GM18519 (cell line): Measurements from ENCODE around the gene CUL1.
"Not testable (repeated sequence)": the region's sequence is repeated elsewhere in the genome, so short reads cannot be mapped to it uniquely, and the experiment has no call there.

ENCODE experiments used
- ATAC-seq: cut with Tn5 transposase; IDR thresholded peaks from one replicate; pipeline ENCODE4 v1.9.1; 2021; ENCODE audit warnings: mild to moderate bottlenecking, moderate library complexity; ENCODE audit not compliant: unreplicated experiment, low FRiP score

The CUL1 gene

DNA sequence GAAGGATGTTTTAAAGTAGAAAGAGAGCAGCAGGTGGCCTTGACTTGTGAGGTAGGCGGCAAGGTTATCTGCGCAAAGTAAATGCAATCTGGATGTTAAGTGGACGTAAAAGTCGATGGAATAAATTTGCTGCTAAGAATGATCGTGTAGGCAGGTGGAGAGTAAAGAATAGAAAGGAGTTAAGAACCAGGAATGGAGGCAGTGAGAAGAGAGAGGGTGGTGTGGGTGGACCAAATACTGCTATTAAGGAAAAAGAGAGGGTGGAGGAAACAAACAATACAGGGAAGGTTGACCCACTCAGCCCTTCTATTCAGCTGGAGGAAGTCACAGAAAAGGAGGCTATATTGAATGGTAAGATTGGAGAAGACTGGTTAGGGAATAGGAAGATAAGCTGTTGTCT lies 1.9 kb upstream of the CUL1 start:
- ATAC-seq, result no peak

GRCh38 chr7:148697256-148698006 lies 1.3 kb upstream of the CUL1 start:
- ATAC-seq, result no peak

DNA sequence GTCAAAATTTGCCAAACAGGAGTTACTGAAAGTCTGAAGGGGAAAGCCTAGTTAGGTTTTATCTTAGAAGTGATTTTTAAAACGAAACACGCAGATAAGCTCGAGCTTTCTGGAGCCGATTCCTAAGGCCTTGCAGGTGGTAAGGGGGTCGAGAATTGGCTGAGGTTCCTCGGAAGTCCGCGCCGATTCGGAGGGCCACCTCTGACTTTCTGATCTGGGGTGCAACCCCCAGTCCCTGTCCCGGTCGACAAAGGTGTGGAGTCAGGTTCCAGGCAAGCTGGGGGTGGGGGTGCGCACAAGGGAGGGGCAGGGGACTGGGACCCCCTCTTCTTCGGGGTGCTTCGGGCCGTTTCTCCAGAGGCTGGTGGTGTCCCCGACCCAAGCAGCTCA lies 701 bp upstream of the CUL1 start:
- no peak for ATAC-seq

DNA sequence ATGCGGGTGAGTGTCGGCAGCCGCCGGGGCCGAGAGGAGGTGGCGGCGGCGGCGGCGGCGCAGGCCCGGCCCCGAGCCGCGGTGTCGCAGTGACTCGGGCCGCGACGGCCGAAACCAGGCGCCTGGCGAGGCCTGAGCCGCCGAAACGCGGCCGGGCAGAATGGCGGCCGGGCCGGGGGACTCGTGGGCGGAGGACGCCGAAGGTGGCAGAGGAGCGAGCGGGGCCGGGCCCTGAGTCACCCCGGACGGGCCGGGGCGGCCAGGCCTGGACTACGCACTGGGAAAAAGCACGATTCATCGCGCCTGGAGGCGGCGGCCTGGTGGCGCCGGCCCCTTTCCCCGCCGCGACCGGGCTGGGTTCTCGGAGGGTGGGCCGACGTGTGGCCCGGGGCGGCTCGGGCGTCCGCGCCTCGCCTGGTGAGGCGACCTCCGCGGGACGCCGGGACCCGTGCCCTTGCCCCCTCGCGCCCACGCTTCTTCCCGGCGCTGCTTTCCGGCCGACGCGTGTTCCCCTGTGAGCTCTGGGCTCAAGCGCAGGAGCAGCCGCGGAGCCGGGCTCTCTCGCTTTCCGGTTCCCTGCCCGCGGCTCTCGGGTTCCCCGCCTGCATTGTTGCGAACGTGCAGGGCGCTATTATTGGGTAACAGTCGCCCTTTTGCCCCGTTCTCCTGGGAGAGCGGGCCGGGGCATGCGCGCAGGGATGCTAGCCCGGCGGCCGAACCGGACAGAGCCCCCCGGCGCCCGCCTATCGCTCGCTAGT lies 500 bp downstream of the CUL1 start:
- ATAC-seq, result peak; percentile 30

- peak; percentile 19 for ATAC-seq
Measured at GRCh38 chr7:148699782-148700629, 1.3 kb downstream of the CUL1 start.

- no peak for ATAC-seq
Measured at GRCh38 chr7:148700661-148701064, 2.0 kb downstream of the CUL1 start.

DNA sequence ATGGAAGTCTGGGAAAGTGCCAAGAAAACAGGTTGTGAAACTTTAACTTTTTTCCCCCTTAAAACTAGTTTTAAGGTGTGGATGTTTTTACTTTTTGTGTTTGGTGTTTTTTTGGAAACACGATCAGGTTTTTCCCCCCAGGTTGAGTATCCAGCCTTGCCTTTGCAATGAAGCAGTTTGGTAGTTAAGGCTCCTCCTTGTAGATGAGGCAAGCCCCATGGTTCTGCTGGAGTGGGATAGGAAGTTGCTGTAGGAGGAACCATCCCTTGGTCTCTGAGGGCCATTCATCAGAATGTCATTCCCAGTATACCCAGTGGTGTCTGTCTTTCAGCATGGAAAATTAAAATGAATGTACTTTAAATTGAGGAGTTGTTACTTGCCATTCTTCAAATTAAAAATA lies 2.7 kb downstream of the CUL1 start:
- ATAC-seq, result no peak

DNA sequence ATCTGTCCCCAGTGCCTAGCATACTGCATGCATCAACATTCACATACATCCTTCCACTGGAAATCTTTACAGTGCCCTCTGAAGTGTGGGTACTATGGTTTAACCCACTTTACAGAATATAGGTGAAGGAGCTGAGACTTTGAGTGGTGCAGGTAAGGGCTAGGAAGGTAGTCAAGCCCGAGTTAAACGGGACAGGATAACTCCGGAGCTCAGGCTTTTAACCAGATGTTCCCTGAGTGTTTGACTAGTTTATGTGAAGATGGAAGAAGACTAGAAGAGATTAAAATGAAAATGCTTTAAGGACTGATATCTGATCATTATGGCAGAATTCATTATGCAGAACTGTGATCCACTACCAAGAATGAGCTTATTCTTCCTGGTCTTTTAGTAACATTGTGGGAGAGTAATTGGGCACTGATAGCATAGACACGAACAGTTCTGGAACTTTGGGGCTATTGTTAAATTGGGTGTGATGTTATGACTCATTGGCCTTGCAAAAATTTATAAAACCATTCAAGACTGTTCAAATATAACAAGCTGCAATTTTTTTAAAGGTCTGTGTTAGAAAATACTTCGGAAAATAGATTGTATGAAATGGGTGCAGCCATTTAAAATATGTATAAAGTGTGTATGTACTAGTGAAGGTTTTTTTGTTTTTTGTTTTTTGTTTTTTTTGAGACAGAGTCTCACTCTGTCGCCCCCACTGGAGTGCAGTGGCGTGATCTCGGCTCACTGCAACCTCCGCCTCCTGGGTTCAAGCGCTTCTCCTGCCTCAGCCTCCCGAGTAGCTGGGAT lies 4.4 kb downstream of the CUL1 start:
- no peak for ATAC-seq

GRCh38 chr7:148703671-148703962 lies 4.9 kb downstream of the CUL1 start:
- ATAC-seq, result not testable (repeated sequence)

- no peak for ATAC-seq
Measured at GRCh38 chr7:148704189-148704588, 5.5 kb downstream of the CUL1 start.

- ATAC-seq, result no peak
Measured at GRCh38 chr7:148704970-148705369, 6.3 kb downstream of the CUL1 start.

DNA sequence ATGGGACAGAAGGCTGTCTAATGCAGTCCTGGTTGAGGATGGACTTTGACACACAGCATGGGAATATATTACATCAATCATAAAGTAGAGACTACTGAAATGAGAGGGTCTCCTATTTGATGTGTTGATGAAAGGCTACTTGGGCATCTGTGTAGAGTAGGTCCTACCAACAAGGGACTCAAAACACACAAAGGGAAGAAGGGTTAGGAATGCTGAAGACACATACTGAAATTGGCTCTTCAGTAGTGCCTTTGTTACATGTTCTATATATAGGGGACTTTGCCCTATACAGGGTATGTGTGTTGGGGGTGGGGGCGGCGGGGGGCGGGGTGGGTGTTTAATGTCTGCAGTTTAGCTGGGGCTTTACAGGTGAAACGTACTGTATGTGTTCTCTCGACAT lies 7.7 kb downstream of the CUL1 start:
- no peak for ATAC-seq

- ATAC-seq, result no peak
Measured at GRCh38 chr7:148708026-148708885, 9.6 kb downstream of the CUL1 start.

- ATAC-seq, result no peak
Measured at GRCh38 chr7:148709014-148709413, 10.3 kb downstream of the CUL1 start.

DNA sequence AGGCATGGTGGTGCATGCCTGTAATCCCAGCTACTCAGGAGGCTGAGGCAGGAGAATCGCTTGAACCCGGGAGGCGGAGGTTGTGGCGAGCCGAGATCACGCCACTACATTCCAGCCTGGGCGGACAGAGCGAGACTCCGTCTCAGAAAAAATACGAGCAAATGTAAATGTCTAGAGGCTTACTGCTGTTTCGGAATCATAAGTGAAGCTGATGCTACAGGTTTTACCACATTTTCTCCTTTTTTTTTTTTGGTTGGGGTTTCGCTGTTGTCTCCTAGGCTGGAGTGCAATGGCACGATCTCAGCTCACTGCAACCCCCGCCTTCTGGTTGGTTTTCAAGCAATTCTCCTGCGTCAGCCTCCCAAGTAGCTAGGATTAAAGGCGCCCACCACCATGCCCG lies 11.7 kb downstream of the CUL1 start:
- ATAC-seq, result not testable (repeated sequence)

GRCh38 chr7:148711191-148712102 lies 12.7 kb downstream of the CUL1 start:
- ATAC-seq, result no peak

DNA sequence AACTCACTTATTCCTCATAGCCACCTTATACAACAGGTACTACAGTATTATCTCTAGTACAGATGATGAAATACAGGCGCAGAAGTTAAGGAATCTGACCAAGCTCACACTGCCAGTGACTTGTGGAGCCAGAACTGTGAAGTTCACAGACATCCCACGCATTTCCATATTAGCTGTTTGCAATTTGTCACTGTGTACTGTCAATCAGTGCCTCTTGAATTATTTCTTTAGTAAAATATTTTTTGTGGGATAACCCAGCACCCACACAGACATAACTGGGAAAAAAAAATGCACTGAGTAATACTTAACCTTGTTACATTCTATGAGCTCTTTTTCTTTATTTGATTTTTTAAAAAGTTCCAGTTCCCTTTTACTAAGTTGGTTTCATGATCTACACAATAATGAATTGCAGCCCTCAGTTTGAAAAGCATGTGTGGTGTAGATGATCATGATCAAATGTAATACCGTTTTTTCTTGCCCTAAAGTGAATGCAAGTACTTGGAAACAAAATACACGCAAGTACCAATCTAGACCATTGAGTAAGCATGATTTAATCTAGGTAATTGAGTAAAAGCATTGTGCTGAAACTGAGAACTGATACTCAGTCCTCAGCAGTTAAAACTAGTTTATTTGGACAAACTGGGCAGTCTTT lies 14.1 kb downstream of the CUL1 start:
- ATAC-seq, result peak; percentile 41

DNA sequence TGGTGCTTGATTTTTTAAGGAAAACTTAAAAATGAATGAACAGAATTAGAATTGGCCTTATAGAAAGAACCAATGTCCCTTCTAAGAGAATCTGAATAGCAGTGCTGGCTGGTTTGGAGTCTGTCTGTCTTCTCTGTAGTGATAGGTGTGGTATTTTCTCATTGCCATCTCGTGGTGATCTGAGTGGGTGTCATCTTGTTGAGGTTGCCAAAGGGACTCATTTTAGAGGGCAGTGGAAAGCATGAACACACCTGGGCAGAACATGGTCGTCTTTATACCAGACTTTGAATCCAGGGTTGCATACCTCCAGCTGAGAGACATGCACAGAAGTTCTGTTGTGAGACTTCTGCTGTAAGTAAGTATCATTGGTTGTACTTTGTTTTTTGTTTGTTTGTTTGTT lies 15.8 kb downstream of the CUL1 start:
- no peak for ATAC-seq
